SK-N-SH (cell line): ENCODE measurements around the gene ZNF32.

Experiments
- ELF1 ChIP-seq: IDR thresholded peaks from 2 replicates; pipeline ENCODE4 v1.4.0; 2012
- EP300 ChIP-seq, 2 experiments: IDR thresholded peaks; 2 replicates each; pipeline versions ENCODE4 v1.4.0 to v1.6.1; 2012; ENCODE audit warnings: borderline replicate concordance in 1 of 2, low read depth in 1 of 2, low read length in 1 of 2
- EZH2phosphoT487 ChIP-seq: fragments of 200-600 bp; sonication (generic); IDR thresholded peaks from 2 replicates; pipeline ENCODE4 v1.6.1; 2017; ENCODE audit warnings: low read depth, mixed run types, mild to moderate bottlenecking, antibody characterized with exemption, moderate library complexity, borderline replicate concordance
- FOXM1 ChIP-seq: IDR thresholded peaks from 2 replicates; pipeline ENCODE4 v1.4.0; 2012; ENCODE audit warnings: low read depth, mild to moderate bottlenecking
- MEF2A ChIP-seq: IDR thresholded peaks from 2 replicates; pipeline ENCODE4 v1.4.0; 2012; ENCODE audit warnings: low read depth, borderline replicate concordance
- MXI1 ChIP-seq: IDR thresholded peaks from 2 replicates; pipeline ENCODE4 v1.6.1; 2012; ENCODE audit warnings: mild to moderate bottlenecking, low read depth, low read length, improper control_type of control experiment
- POLR2AphosphoS5 ChIP-seq: IDR thresholded peaks from 2 replicates; pipeline ENCODE4 v1.6.1; 2012; ENCODE audit warnings: low read depth, low read length
- RAD21 ChIP-seq: IDR thresholded peaks from 2 replicates; pipeline ENCODE4 v1.6.1; 2012; ENCODE audit warnings: mild to moderate bottlenecking, low read length
- RXRA ChIP-seq: IDR thresholded peaks from 2 replicates; pipeline ENCODE4 v1.4.0; 2012; ENCODE audit warnings: low read depth, mild to moderate bottlenecking, borderline replicate concordance
- SMC3 ChIP-seq: IDR thresholded peaks from 2 replicates; pipeline ENCODE4 v1.6.1; 2012; ENCODE audit warnings: low read depth, low read length, improper control_type of control experiment
- YY1 ChIP-seq: IDR thresholded peaks from 2 replicates; pipeline ENCODE4 v1.4.0; 2012; ENCODE audit warnings: low read depth, mild to moderate bottlenecking
- TF ChIP-seq, protein P1 (sequence below): fragments of 200-600 bp; sonication (generic); IDR thresholded peaks from 2 replicates; pipeline ENCODE4 v1.6.1; 2017; ENCODE audit warnings: antibody characterized with exemption, mild to moderate bottlenecking, moderate library complexity

DNA sequence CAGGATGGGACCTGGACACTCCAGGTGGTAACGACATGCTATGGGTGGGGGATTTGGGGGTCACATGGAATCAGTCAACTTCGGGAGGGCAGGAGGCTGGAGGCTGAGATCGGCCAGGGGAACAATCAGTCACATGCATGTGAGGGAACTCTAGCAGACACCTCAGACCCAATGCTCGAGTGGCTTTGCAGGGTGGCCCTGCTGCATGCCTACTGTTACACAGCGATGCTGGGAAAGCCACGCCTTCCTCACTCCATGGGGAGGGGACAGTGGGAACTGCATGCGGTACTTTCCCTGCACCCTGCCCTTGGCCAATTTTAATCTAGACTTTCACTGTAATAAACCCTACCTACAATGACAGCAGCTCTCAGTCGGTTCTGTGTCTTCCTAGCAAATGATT lies 6.6 kb upstream of the ZNF32 start:
- TF ChIP-seq, protein P1, sequence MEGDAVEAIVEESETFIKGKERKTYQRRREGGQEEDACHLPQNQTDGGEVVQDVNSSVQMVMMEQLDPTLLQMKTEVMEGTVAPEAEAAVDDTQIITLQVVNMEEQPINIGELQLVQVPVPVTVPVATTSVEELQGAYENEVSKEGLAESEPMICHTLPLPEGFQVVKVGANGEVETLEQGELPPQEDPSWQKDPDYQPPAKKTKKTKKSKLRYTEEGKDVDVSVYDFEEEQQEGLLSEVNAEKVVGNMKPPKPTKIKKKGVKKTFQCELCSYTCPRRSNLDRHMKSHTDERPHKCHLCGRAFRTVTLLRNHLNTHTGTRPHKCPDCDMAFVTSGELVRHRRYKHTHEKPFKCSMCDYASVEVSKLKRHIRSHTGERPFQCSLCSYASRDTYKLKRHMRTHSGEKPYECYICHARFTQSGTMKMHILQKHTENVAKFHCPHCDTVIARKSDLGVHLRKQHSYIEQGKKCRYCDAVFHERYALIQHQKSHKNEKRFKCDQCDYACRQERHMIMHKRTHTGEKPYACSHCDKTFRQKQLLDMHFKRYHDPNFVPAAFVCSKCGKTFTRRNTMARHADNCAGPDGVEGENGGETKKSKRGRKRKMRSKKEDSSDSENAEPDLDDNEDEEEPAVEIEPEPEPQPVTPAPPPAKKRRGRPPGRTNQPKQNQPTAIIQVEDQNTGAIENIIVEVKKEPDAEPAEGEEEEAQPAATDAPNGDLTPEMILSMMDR: no peak
- TF ChIP-seq EZH2phosphoT487 (no peak), RXRA (no peak), EP300 (IDR thresholded peaks at IDR 0.05; ENCODE audit: borderline replicate concordance in 1 of 2, low read depth in 1 of 2, low read length in 1 of 2) (no peak), YY1 (no peak), FOXM1 (no peak), MXI1 (no peak), SMC3 (no peak), ELF1 (no peak), POLR2AphosphoS5 (no peak), MEF2A (no peak), RAD21 (no peak)
